CD8-positive, alpha-beta memory T cell (primary cell): ENCODE data around the gene GLMP. TPM values are rescaled to one million over a fixed set of nuclear protein-coding genes. Genes with fewer than 3 reads are reported as not detected.

Experiments
- CTCF ChIA-PET: fragments of 350-600 bp; sonication (Branson Sonifier 250); formaldehyde crosslinking; loops from one replicate; lab custom pipeline; 2021; ENCODE audit warnings: antibody characterized with exemption; lab: Charles Lee
- POLR2A ChIA-PET: fragments of 350-600 bp; sonication (Branson Sonifier 250); formaldehyde crosslinking; loops from one replicate; lab custom pipeline; 2021; ENCODE audit warnings: antibody characterized with exemption; lab: Charles Lee
- DNase-seq, 5 donors: peaks; one replicate each; pipeline versions ENCODE4 v3.0.0 to v3.0.0-alpha.2; 2020 to 2022; ENCODE audit warnings: mixed read lengths in 1 of 5
- H3K27ac ChIP-seq: one replicate; pipeline ENCODE4 v1.7.0; 2013; ENCODE audit warnings: low read depth, mild to moderate bottlenecking, low read length, moderate library complexity
- H3K27me3 ChIP-seq: 2 replicates; pipeline ENCODE4 v1.7.0; 2013; ENCODE audit warnings: low read length, mild to moderate bottlenecking; ENCODE audit not compliant: insufficient read depth, poor library complexity, severe bottlenecking
- H3K36me3 ChIP-seq: 2 replicates; pipeline ENCODE4 v1.7.0; 2013; ENCODE audit warnings: mild to moderate bottlenecking, low read length, moderate library complexity; ENCODE audit not compliant: insufficient read depth
- H3K4me1 ChIP-seq: 2 replicates; pipeline ENCODE4 v1.7.0; 2013; ENCODE audit warnings: mild to moderate bottlenecking, low read length, moderate library complexity; ENCODE audit not compliant: insufficient read depth
- H3K4me3 ChIP-seq: 2 replicates; pipeline ENCODE4 v1.7.0; 2013; ENCODE audit warnings: mild to moderate bottlenecking, low read length
- H3K9me3 ChIP-seq: 2 replicates; pipeline ENCODE4 v1.7.0; 2013; ENCODE audit warnings: mild to moderate bottlenecking, low read length
- H3K27ac Mint-ChIP-seq, 8 donors: one replicate each; pipeline ENCODE4 v1.8.0; 2020 to 2021; ENCODE audit warnings: mixed read lengths in 8 of 8, mild to moderate bottlenecking in 6 of 8, inconsistent platforms in 3 of 8, moderate library complexity in 3 of 8
- H3K27me3 Mint-ChIP-seq, 2 donors: one replicate each; pipeline ENCODE4 v1.8.0; 2020 to 2021; ENCODE audit warnings: mixed read lengths in 2 of 2, mild to moderate bottlenecking in 1 of 2, moderate library complexity in 1 of 2
- H3K36me3 Mint-ChIP-seq, 3 donors: one replicate each; pipeline ENCODE4 v1.8.0; 2020 to 2021; ENCODE audit warnings: mixed read lengths in 3 of 3, inconsistent platforms in 1 of 3, mild to moderate bottlenecking in 1 of 3
- H3K4me1 Mint-ChIP-seq, 3 donors: one replicate each; pipeline ENCODE4 v1.8.0; 2020 to 2021; ENCODE audit warnings: mixed read lengths in 3 of 3, inconsistent platforms in 1 of 3, mild to moderate bottlenecking in 1 of 3
- H3K4me3 Mint-ChIP-seq, 7 donors: one replicate each; pipeline ENCODE4 v1.8.0; 2020 to 2021; ENCODE audit warnings: mixed read lengths in 7 of 7, mild to moderate bottlenecking in 6 of 7, moderate library complexity in 4 of 7, inconsistent platforms in 2 of 7
- H3K9me3 Mint-ChIP-seq, 5 donors: one replicate each; pipeline ENCODE4 v1.8.0; 2020 to 2022; ENCODE audit warnings: mixed read lengths in 5 of 5, mild to moderate bottlenecking in 3 of 5, moderate library complexity in 2 of 5, inconsistent platforms in 1 of 5
- polyA plus RNA-seq: library from polyadenylated mRNA; unstranded; fragments of 300-500 nt; fragmentation: Illumina TruSeq; gene quantifications from one replicate; pipeline ENCODE4 v1.2.3, GENCODE V29; 2021
- total RNA-seq, 2 experiments: library from RNA; stranded (reverse); gene quantifications; one replicate each; pipeline ENCODE4 v1.2.3, GENCODE V29; 2021

GLMP gene
- total and polyA plus RNA-seq, 3 experiments from 2014 or later = 18.9 to 20.9 (median 19.5) TPM

DNA sequence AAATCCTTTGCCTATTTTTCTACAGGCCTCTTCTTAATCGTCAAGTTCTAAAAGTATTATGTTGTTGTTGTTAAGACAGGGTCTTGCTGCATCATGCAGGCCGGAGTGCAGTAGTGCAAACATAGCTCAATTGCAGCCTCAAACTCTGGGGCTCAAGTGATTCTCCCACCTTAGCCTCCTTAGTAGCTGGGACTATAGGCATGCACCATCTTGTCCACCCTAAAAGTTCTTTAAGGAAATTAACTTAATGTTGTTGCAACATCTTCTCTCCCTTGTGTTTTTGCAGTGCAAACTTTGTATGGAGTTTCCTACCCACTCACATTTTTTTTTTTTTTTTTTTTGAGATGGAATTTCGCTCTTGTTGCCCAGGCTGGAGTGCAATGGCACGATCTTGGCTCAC lies 7.8 kb upstream of the GLMP start:
- CTCF ChIA-PET = interaction anchor here (0.8 to 1.4 kb wide), 3 partner anchors 9 to 16 kb away, joined by 3 read pairs; no protein-coding TSS in a partner anchor
- Mint-ChIP-seq H3K27me3 (no peaks in the 10 kb centered on the region), H3K4me3 (no peak overlapping the region), H3K9me3 (no peaks in the 10 kb centered on the region), H3K4me1 (no peaks in the 10 kb centered on the region), H3K27ac (peak overlapping the region in 1 of 8 donors; percentile 27), H3K36me3 (peaks cover 0 to 26% (median 6%) of the 10 kb centered on the region in 3 donors)
- Histone ChIP-seq H3K36me3 (peaks cover 7% of the 10 kb centered on the region), H3K27me3 (no peaks in the 10 kb centered on the region), H3K9me3 (no peaks in the 10 kb centered on the region), H3K4me1 (no peaks in the 10 kb centered on the region), H3K27ac (no peak overlapping the region), H3K4me3 (no peak overlapping the region)
- POLR2A ChIA-PET = no interaction called here
- no peak for DNase-seq

DNA sequence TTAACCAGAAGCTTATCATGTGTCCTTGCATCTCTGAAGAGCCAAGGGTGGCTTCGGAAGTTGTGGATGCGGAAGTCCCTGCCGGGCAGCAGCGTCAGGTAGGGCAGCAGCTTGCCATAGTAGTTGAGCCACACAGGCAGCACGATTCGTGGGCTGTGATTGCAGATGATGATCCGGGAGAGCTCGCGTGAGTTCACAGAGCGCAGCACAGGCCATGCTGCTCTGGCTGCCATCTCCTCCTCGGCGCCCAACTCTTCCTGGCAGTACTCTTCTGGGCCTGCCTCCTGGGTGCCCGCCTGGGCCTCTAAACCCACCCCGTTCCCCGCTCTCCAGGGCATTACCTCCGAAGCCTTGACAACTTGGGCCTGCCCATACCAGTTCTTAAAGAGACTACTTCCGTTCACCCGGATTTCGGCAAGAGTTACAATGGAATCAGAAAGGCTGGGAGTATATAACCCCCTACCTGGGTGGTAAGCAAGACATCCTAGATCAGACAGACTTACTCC lies 3.4 kb upstream of the GLMP start, which contains the start of gene VHLL:
TSS of gene VHLL (minus strand) at position 456 of the 506 bp plus-strand sequence. CDS start at position 338, 118 bp downstream.
- Mint-ChIP-seq H3K36me3 (peaks cover 0 to 4% (median 0%) of the 10 kb centered on the region in 3 donors), H3K4me3 (peak within 1 kb of the TSS in 1 of 7 donors; percentile 48), H3K27ac (peak within 1 kb of the TSS in 1 of 8 donors; percentile 85), H3K27me3 (no peaks in the 10 kb centered on the region), H3K4me1 (peaks cover 13 to 20% (median 19%) of the 10 kb centered on the region in 3 donors), H3K9me3 (no peaks in the 10 kb centered on the region)
- ChIA-PET POLR2A (no interaction called here), CTCF (no interaction called here)
- Histone ChIP-seq H3K27me3 (no peaks in the 10 kb centered on the region), H3K36me3 (no peaks in the 10 kb centered on the region), H3K27ac (no peak within 1 kb of the TSS), H3K9me3 (no peaks in the 10 kb centered on the region), H3K4me1 (peaks cover 12% of the 10 kb centered on the region), H3K4me3 (no peak within 1 kb of the TSS)
- DNase-seq = no peak

DNA sequence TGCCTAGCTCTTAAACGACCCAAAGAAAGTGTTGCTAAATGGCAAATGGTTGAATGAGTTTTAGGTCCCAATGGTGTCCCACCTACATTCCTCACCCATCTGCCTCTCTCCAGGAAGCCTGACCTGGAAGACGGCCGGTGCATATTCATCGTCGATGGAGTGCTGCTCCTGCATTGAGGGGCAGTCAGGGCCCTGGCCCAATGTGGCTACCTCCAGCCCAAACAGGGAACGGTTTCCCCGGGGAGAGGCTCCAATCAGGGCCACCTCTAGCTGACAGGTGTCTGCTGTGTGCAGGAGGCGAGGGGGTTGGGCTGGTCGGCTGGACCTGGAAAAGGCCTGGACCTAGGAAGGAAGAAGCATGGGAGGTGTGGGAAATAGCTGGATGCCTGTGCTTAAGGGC lies 1.6 kb downstream of the GLMP start:
- DNase-seq = no peak
- Mint-ChIP-seq H3K36me3 (peaks cover 4 to 22% (median 7%) of the 10 kb centered on the region in 3 donors), H3K4me3 (peak overlapping the region in 2 of 7 donors; percentile 34 to 88), H3K27me3 (no peaks in the 10 kb centered on the region), H3K9me3 (no peaks in the 10 kb centered on the region), H3K27ac (peak overlapping the region in 1 of 8 donors; percentile 35), H3K4me1 (peaks cover 14 to 26% (median 19%) of the 10 kb centered on the region in 3 donors)
- ChIA-PET POLR2A (interaction anchor here (3.1 kb wide), 1 partner anchor 11 kb away, joined by 18 read pairs; the partner anchor contains the start of genes SMG5 and TMEM79), CTCF (interaction anchor here (1.9 kb wide), 1 partner anchor 10 kb away, joined by 6 read pairs; the partner anchor contains the start of genes SMG5 and TMEM79)
- Histone ChIP-seq H3K36me3 (no peaks in the 10 kb centered on the region), H3K4me1 (peaks cover 12% of the 10 kb centered on the region), H3K9me3 (no peaks in the 10 kb centered on the region), H3K27ac (no peak overlapping the region), H3K4me3 (no peak overlapping the region), H3K27me3 (no peaks in the 10 kb centered on the region)

DNA sequence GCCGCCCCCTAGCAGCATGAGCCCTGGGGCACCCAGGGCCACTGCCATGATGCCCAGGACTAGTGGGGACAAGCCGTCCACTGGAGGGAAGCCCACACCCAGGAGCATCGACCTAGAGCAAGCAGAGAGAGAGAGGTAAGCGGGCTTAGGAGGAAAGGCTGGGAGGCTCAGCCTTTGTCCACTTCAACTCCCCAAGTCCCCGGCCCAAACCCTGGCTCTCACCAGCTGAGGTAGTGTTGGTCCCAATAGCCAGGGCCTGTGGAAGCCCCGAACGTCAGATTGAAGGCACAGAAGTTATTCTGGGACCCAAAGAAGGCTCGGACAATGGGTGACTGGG lies 2.4 kb downstream of the GLMP start:
- ChIA-PET CTCF (no interaction called here), POLR2A (interaction anchor here (3.1 kb wide), 1 partner anchor 10 kb away, joined by 18 read pairs; the partner anchor contains the start of genes SMG5 and TMEM79)
- no peaks in the 10 kb centered on the region for H3K27me3 Mint-ChIP-seq

DNA sequence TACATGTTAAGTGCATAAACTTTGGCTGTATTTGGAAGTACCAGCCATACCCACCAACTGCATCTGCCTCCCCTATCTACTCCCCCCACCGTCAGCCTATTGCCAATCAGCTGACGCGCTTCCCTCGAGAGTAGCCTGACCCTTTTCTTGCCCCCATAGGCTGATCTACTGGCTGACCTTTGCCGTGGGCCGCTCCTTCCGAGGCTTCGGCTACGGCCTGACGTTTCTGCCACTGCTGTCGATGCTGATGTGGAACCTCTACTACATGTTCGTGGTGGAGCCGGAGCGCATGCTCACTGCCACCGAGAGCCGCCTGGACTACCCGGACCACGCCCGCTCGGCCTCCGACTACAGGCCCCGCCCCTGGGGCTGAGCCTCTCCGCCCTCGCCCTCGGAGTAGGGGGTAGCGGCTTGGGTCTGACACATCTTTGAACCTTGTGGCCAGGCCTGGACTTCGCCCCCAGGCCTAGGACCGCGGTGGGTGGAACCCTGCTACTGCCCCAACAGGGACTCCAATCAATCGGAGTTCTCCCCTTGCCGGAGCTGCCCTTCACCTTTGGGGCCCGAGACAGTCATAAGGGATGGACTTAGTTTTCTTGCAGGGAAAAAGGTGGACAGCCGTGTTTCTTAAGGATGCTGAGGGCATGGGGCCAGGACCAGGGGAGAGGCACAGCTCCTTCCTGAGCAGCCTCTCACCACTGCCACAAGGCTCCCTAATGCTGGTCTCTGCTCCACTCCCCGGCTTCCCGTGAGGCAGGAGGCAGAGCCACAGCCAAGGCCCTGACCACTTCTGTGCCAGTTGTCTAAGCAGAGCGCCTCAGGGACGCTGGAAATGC lies 4.0 kb downstream of the GLMP start:
- Histone ChIP-seq H3K9me3 (no peaks in the 10 kb centered on the region), H3K4me3 (no peak overlapping the region), H3K27me3 (no peaks in the 10 kb centered on the region), H3K27ac (no peak overlapping the region), H3K36me3 (no peaks in the 10 kb centered on the region), H3K4me1 (peaks cover 12% of the 10 kb centered on the region)
- Mint-ChIP-seq H3K36me3 (peaks cover 4 to 27% (median 7%) of the 10 kb centered on the region in 3 donors), H3K27ac (peak overlapping the region in 2 of 8 donors; percentile 50 to 74), H3K9me3 (no peaks in the 10 kb centered on the region), H3K4me3 (peak overlapping the region in 1 of 7 donors; percentile 30), H3K4me1 (peaks cover 14 to 26% (median 19%) of the 10 kb centered on the region in 3 donors), H3K27me3 (no peaks in the 10 kb centered on the region)
- ChIA-PET POLR2A (no interaction called here), CTCF (no interaction called here)
- no peak for DNase-seq

More for the DNA sequence above, 2.4 kb downstream of the GLMP start:
- no peaks in the 10 kb centered on the region for H3K36me3 ChIP-seq
- peak overlapping the region in 2 of 8 donors; percentile 50 to 54 for H3K27ac Mint-ChIP-seq
- peaks cover 14 to 26% (median 19%) of the 10 kb centered on the region in 3 donors for H3K4me1 Mint-ChIP-seq
- peaks cover 4 to 26% (median 7%) of the 10 kb centered on the region in 3 donors for H3K36me3 Mint-ChIP-seq
- no peaks in the 10 kb centered on the region for H3K9me3 ChIP-seq
- H3K27ac ChIP-seq = no peak overlapping the region
- H3K4me1 ChIP-seq = peaks cover 12% of the 10 kb centered on the region
- H3K4me3 ChIP-seq = no peak overlapping the region
- no peaks in the 10 kb centered on the region for H3K9me3 Mint-ChIP-seq
- DNase-seq = no peak
- H3K27me3 ChIP-seq = no peaks in the 10 kb centered on the region
- H3K4me3 Mint-ChIP-seq = peak overlapping the region in 5 of 7 donors; percentile 20 to 75 (median 53)

DNA sequence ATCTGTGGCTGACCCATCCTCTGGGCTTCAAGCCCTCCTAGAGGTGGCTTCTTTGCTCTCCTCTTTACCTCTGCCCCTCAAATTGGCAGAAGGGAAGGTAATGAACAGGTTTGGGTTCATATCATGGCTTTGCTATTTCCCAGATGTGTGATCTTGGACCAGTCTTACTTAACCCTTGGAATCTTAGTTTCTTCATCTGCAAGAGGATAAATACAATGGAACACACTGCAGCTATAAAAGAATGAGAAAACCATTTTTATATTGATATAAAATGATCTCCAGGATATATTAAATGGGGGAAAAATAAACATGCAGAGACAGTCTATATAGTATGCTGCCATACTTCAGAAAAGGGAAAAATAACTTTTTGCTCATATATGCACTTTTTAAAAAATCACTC lies 5.6 kb downstream of the GLMP start:
- Mint-ChIP-seq H3K9me3 (no peaks in the 10 kb centered on the region), H3K4me1 (peaks cover 5 to 15% (median 7%) of the 10 kb centered on the region in 3 donors), H3K4me3 (no peak overlapping the region), H3K27me3 (no peaks in the 10 kb centered on the region), H3K27ac (peak overlapping the region in 1 of 8 donors; percentile 68), H3K36me3 (peaks cover 4 to 33% (median 7%) of the 10 kb centered on the region in 3 donors)
- Histone ChIP-seq H3K27ac (no peak overlapping the region), H3K4me1 (peaks cover 8% of the 10 kb centered on the region), H3K9me3 (no peaks in the 10 kb centered on the region), H3K27me3 (no peaks in the 10 kb centered on the region), H3K4me3 (no peak overlapping the region), H3K36me3 (no peaks in the 10 kb centered on the region)
- no peak for DNase-seq
- CTCF ChIA-PET = no interaction called here
- POLR2A ChIA-PET = no interaction called here

DNA sequence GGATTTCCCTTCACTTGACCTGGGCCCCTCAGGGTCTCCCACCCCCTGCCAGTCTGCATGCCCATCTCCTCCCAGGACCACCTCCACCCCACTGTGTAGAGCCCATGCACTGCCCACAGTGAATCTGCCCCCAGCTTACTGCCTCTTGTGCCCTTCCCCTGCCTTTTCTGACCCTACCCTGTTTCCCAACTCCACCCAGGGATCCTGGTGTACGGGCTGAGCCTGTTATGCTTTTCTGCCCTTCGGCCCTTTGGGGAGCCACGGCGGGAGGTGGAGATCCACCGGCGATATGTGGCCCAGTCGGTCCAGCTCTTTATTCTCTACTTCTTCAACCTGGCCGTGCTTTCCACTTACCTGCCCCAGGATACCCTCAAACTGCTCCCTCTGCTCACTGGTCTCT lies 9.4 kb downstream of the GLMP start:
- H3K36me3 Mint-ChIP-seq = peaks cover 4 to 32% (median 7%) of the 10 kb centered on the region in 3 donors
- H3K4me3 ChIP-seq = no peak overlapping the region

DNA sequence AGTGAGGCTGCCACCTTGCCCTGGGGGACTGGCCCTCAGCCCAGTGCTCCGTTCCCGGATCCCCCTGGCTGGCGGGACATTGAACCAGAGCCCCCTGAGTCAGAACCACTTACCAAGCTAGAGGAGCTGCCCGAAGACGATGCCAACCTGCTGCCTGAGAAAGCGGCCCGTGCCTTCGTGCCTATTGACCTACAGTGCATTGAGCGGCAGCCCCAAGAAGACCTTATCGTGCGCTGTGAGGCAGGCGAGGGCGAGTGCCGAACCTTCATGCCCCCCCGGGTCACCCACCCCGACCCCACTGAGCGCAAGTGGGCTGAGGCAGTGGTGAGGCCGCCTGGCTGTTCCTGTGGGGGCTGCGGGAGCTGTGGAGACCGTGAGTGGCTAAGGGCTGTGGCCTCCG lies 10.0 kb downstream of the GLMP start:
- Mint-ChIP-seq H3K4me3 (no peak overlapping the region), H3K9me3 (no peaks in the 10 kb centered on the region), H3K36me3 (peaks cover 4 to 30% (median 7%) of the 10 kb centered on the region in 3 donors), H3K4me1 (peaks cover 33 to 40% (median 35%) of the 10 kb centered on the region in 3 donors), H3K27me3 (no peaks in the 10 kb centered on the region), H3K27ac (no peak overlapping the region)
- H3K36me3 ChIP-seq = no peaks in the 10 kb centered on the region
- H3K9me3 ChIP-seq = no peaks in the 10 kb centered on the region
- no peak overlapping the region for H3K27ac ChIP-seq
- CTCF ChIA-PET = no interaction called here
- no peaks in the 10 kb centered on the region for H3K27me3 ChIP-seq
- DNase-seq = no peak
- POLR2A ChIA-PET = no interaction called here
- H3K4me3 ChIP-seq = no peak overlapping the region
- H3K4me1 ChIP-seq = peaks cover 29% of the 10 kb centered on the region

More for the DNA sequence above, 9.4 kb downstream of the GLMP start:
- no peak for DNase-seq
- H3K27me3 Mint-ChIP-seq = no peaks in the 10 kb centered on the region
- peak overlapping the region in 1 of 8 donors; percentile 56 for H3K27ac Mint-ChIP-seq
- peaks cover 27 to 34% (median 29%) of the 10 kb centered on the region in 3 donors for H3K4me1 Mint-ChIP-seq
- no peaks in the 10 kb centered on the region for H3K9me3 ChIP-seq
- H3K36me3 ChIP-seq = no peaks in the 10 kb centered on the region
- H3K9me3 Mint-ChIP-seq = no peaks in the 10 kb centered on the region
- peak overlapping the region in 2 of 7 donors; percentile 28 to 44 for H3K4me3 Mint-ChIP-seq
- no peaks in the 10 kb centered on the region for H3K27me3 ChIP-seq
- peaks cover 25% of the 10 kb centered on the region for H3K4me1 ChIP-seq
- CTCF ChIA-PET = no interaction called here
- POLR2A ChIA-PET = no interaction called here
- H3K27ac ChIP-seq = no peak overlapping the region
